ENCODE results near the gene PHF12. TPM values are rescaled to one million over a fixed set of nuclear protein-coding genes. Genes with fewer than 3 reads are reported as not detected.

Gene PHF12
- total and polyA plus RNA-seq, 2 of the 13 experiments (the other 11 are each of a cell fraction or from before 2014, with no cell fraction given), result 9.8 to 17.1 TPM

- TF ChIP-seq ZBTB2 (CRISPR knock-in tag; IDR thresholded peaks at IDR 0.05; ENCODE audit: low read depth), result peak; percentile 79
- TF ChIP-seq MZF1 (CRISPR knock-in tag; IDR thresholded peaks at IDR 0.05; ENCODE audit: borderline replicate concordance), result no peak
- peak; percentile 86 for TF ChIP-seq YY1 (IDR thresholded peaks at IDR 0.05; ENCODE audit: insufficient read depth, insufficient replicate concordance, low read depth, low read length)
- no peak for TF ChIP-seq SYNCRIP (IDR thresholded peaks at IDR 0.05; ENCODE audit: insufficient read depth, low read depth, low read length)
- no peak for TF ChIP-seq MXD3 (CRISPR knock-in tag; IDR thresholded peaks at IDR 0.05)
- peak; percentile 24 for TF ChIP-seq ZNF883 (CRISPR knock-in tag; IDR thresholded peaks at IDR 0.05; ENCODE audit: not compliant biosample characterization)
- 0 out of 2 replicates have a peak, but pooled peaks have one; percentile 54 for TF ChIP-seq ZNF792 (CRISPR knock-in tag; IDR thresholded peaks at IDR 0.05)
- peak; percentile 94; the same call in 1 of the 2 replicates for TF ChIP-seq ZNF431 (CRISPR knock-in tag; IDR thresholded peaks at IDR 0.05; ENCODE audit: borderline replicate concordance, low read depth)
- TF ChIP-seq REPIN1 (CRISPR knock-in tag; IDR thresholded peaks at IDR 0.05; ENCODE audit: borderline replicate concordance, low read depth), result peak; percentile 82
- peak; percentile 46; the same call in 1 of the 2 replicates for TF ChIP-seq ZBTB44 (CRISPR knock-in tag; IDR thresholded peaks at IDR 0.05)
- 0 out of 2 replicates have a peak, but pooled peaks have one; percentile 60 for TF ChIP-seq ZFP41 (CRISPR knock-in tag; IDR thresholded peaks at IDR 0.05; ENCODE audit: borderline replicate concordance)
- no peak for TF ChIP-seq ATAD3A (CRISPR knock-in tag; IDR thresholded peaks at IDR 0.05)
- peak; percentile 48 for TF ChIP-seq ZFP91 (CRISPR knock-in tag; IDR thresholded peaks at IDR 0.05; ENCODE audit: borderline replicate concordance)
- peak; percentile 43; the same call in 1 of the 2 replicates for TF ChIP-seq ETV5 (CRISPR knock-in tag; IDR thresholded peaks at IDR 0.05; ENCODE audit: borderline replicate concordance)
- TF ChIP-seq THRA (CRISPR knock-in tag; IDR thresholded peaks at IDR 0.05; ENCODE audit: borderline replicate concordance), result peak; percentile 71; the same call in 1 of the 2 replicates
- no peak for TF ChIP-seq PLRG1 (conservative IDR thresholded peaks at IDR 0.05)
- TF ChIP-seq ZNF274 (CRISPR knock-in tag; IDR thresholded peaks at IDR 0.05), result peak; percentile 25; the same call in 1 of the 2 replicates
These were observed 48.3 kb downstream of the PHF12 start, which contains the start of gene DHRS13 (continued) for GRCh38 chr17:28902819-28903545.
